ENCODE measurements around the gene DNAI2. TPM values are rescaled to one million over a fixed set of nuclear protein-coding genes. Genes with fewer than 3 reads are reported as not detected.

Gene DNAI2
- total RNA-seq, 4 donors from 2014 or later = not detected

- TF ChIP-seq CTCF (IDR thresholded peaks at IDR 0.05 in 4 of 5, conservative IDR thresholded peaks at IDR 0.05 in 1 of 5) (no peak), POLR2A (IDR thresholded peaks at IDR 0.05) (no peak)
- ATAC-seq (no peak), DNase-seq (no peak)
- Histone ChIP-seq H3K4me3 (no peak overlapping the region), H3K36me3 (no peaks in the 10 kb centered on the region), H3K27ac (no peak overlapping the region), H3K9me3 (no peaks in the 10 kb centered on the region), H3K27me3 (peaks cover 75 to 85% (median 79%) of the 10 kb centered on the region in 3 donors), H3K4me1 (no peaks in the 10 kb centered on the region)
- intact Hi-C loops (cut with DNase I; ENCODE audit: low total_unique reads) = no loop called here
- in situ Hi-C loops (cut with MboI; ENCODE audit: low sequenced_read_pairs in 4 of 4) = loop anchor here in 1 of 4 donors (25.0 kb wide), 1 partner anchor 143 kb away; the partner anchor contains the start of genes RPL38 and TTYH2
Observed at GRCh38 chr17:74355065-74355464, 81.0 kb downstream of the DNAI2 start.

GRCh38 chr17:74356646-74357465, 82.8 kb downstream of the DNAI2 start:
- Histone ChIP-seq H3K36me3 (no peaks in the 10 kb centered on the region), H3K4me1 (no peaks in the 10 kb centered on the region), H3K27ac (no peak overlapping the region), H3K27me3 (peaks cover 77 to 81% (median 80%) of the 10 kb centered on the region in 3 donors), H3K9me3 (no peaks in the 10 kb centered on the region), H3K4me3 (peak overlapping the region in 1 of 4 donors; percentile 19)
- ATAC-seq (no peak), DNase-seq (no peak)
- in situ Hi-C loops (cut with MboI; ENCODE audit: low sequenced_read_pairs in 4 of 4) = loop anchor here in 1 of 4 donors (25.0 kb wide), 1 partner anchor 145 kb away; the partner anchor contains the start of genes RPL38 and TTYH2
- intact Hi-C loops (cut with DNase I; ENCODE audit: low total_unique reads) = no loop called here
- TF ChIP-seq CTCF (IDR thresholded peaks at IDR 0.05 in 4 of 5, conservative IDR thresholded peaks at IDR 0.05 in 1 of 5) = no peak
- no peak for TF ChIP-seq POLR2A (IDR thresholded peaks at IDR 0.05)

GRCh38 chr17:74357466-74357809, 83.4 kb downstream of the DNAI2 start:
- Histone ChIP-seq H3K27me3 (peaks cover 74 to 76% (median 74%) of the 10 kb centered on the region in 3 donors), H3K36me3 (no peaks in the 10 kb centered on the region), H3K9me3 (no peaks in the 10 kb centered on the region), H3K27ac (no peak overlapping the region), H3K4me1 (no peaks in the 10 kb centered on the region), H3K4me3 (peak overlapping the region in 1 of 4 donors; percentile 19)
- in situ Hi-C loops (cut with MboI; ENCODE audit: low sequenced_read_pairs in 4 of 4) (loop anchor here in 1 of 4 donors (25.0 kb wide), 1 partner anchor 145 kb away; the partner anchor contains the start of genes RPL38 and TTYH2), intact Hi-C loops (cut with DNase I; ENCODE audit: low total_unique reads) (no loop called here)
- ATAC-seq = no peak
- TF ChIP-seq CTCF (IDR thresholded peaks at IDR 0.05 in 4 of 5, conservative IDR thresholded peaks at IDR 0.05 in 1 of 5) = no peak
- no peak for TF ChIP-seq POLR2A (IDR thresholded peaks at IDR 0.05)
- DNase-seq = no peak

GRCh38 chr17:74358697-74359096, 84.7 kb downstream of the DNAI2 start:
- Histone ChIP-seq H3K4me1 (no peaks in the 10 kb centered on the region), H3K9me3 (no peaks in the 10 kb centered on the region), H3K4me3 (no peak overlapping the region), H3K27ac (no peak overlapping the region), H3K27me3 (peaks cover 63 to 64% (median 63%) of the 10 kb centered on the region in 3 donors), H3K36me3 (no peaks in the 10 kb centered on the region)
- ATAC-seq (no peak), DNase-seq (no peak)
- no peak for TF ChIP-seq POLR2A (IDR thresholded peaks at IDR 0.05)
- no peak for TF ChIP-seq CTCF (IDR thresholded peaks at IDR 0.05 in 4 of 5, conservative IDR thresholded peaks at IDR 0.05 in 1 of 5)
- in situ Hi-C loops (cut with MboI; ENCODE audit: low sequenced_read_pairs in 4 of 4) = loop anchor here in 1 of 4 donors (25.0 kb wide), 1 partner anchor 146 kb away; the partner anchor contains the start of genes RPL38 and TTYH2
- intact Hi-C loops (cut with DNase I; ENCODE audit: low total_unique reads) = no loop called here
